PC-3 (cell line): ENCODE measurements around the gene UBE2R2. TPM values are rescaled to one million over a fixed set of nuclear protein-coding genes. Genes with fewer than 3 reads are reported as not detected.

Experiments
- ATAC-seq: fragments of 200-7000 bp; cut with Tn5 transposase; 2 replicates; pipeline ENCODE4 v1.9.1; 2020; ENCODE audit warnings: mild to moderate bottlenecking, moderate library complexity
- BruUV-seq: library from RNA; stranded (reverse); fragments of 400-500 nt; replicated peaks from 2 replicates; lab custom pipeline; 2021; lab: Mats Ljungman, UMichigan
- CTCF ChIA-PET: fragments of 300-600 bp; sonication (Branson Sonifier 250); formaldehyde crosslinking; loops from one replicate; lab custom pipeline; 2022; ENCODE audit warnings: antibody characterized with exemption; lab: Charles Lee
- POLR2A ChIA-PET: fragments of 300-600 bp; sonication (Branson Sonifier 250); formaldehyde crosslinking; loops from one replicate; lab custom pipeline; 2022; ENCODE audit warnings: antibody characterized with exemption; ENCODE audit not compliant: unreplicated experiment; lab: Charles Lee
- DNase-seq: peaks from one replicate; pipeline ENCODE4 v3.0.0-alpha.2; 2015
- H2AFZ ChIP-seq: fragments of 300-600 bp; sonication (generic); 2 replicates; pipeline ENCODE4 v1.6.0; 2016; ENCODE audit warnings: antibody characterized with exemption, low read length
- H3F3A ChIP-seq: fragments of 300-600 bp; sonication (generic); one replicate; pipeline ENCODE4 v1.6.0; 2017; ENCODE audit warnings: antibody characterized with exemption, low read length, control low read depth, mild to moderate bottlenecking; ENCODE audit not compliant: unreplicated experiment
- H3K27ac ChIP-seq: fragments of 300-600 bp; sonication (generic); 2 replicates; pipeline ENCODE4 v1.5.1; 2016; ENCODE audit warnings: mild to moderate bottlenecking, low read length
- H3K27me3 ChIP-seq: fragments of 300-600 bp; sonication (generic); 2 replicates; pipeline ENCODE4 v1.6.1; 2016; ENCODE audit warnings: low read length, mixed read lengths
- H3K36me3 ChIP-seq: fragments of 300-600 bp; sonication (generic); 2 replicates; pipeline ENCODE4 v1.6.1; 2016; ENCODE audit warnings: low read depth, mixed run types, low read length, mixed read lengths
- H3K4me1 ChIP-seq: fragments of 300-600 bp; sonication (generic); 2 replicates; pipeline ENCODE4 v1.5.1; 2016; ENCODE audit warnings: low read length; ENCODE audit not compliant: insufficient read depth
- H3K4me2 ChIP-seq: fragments of 300-600 bp; sonication (generic); 2 replicates; pipeline ENCODE4 v1.6.0; 2016; ENCODE audit warnings: low read length
- H3K4me3 ChIP-seq: fragments of 300-600 bp; sonication (generic); 2 replicates; pipeline ENCODE4 v1.5.1; 2016; ENCODE audit warnings: mild to moderate bottlenecking, low read length, mixed read lengths
- H3K79me2 ChIP-seq: fragments of 300-600 bp; sonication (generic); 2 replicates; pipeline ENCODE4 v1.6.1; 2017; ENCODE audit warnings: low read length, mixed read lengths
- H3K9ac ChIP-seq: fragments of 300-600 bp; sonication (generic); 2 replicates; pipeline ENCODE4 v1.6.0; 2016; ENCODE audit warnings: mild to moderate bottlenecking, low read length
- H3K9me2 ChIP-seq: fragments of 300-600 bp; sonication (generic); replicated peaks from 2 replicates; pipeline ENCODE4 v1.6.1; 2016; ENCODE audit warnings: mixed run types, low read length, mixed read lengths
- H3K9me3 ChIP-seq: fragments of 300-600 bp; sonication (generic); 2 replicates; pipeline ENCODE4 v1.6.1; 2016; ENCODE audit warnings: low read length, mixed read lengths
- H4K20me1 ChIP-seq: fragments of 300-600 bp; sonication (generic); 2 replicates; pipeline ENCODE4 v1.6.1; 2016; ENCODE audit warnings: low read length, mixed read lengths
- CTCF ChIP-seq: fragments of 300-600 bp; sonication (generic); conservative IDR thresholded peaks from 2 replicates; pipeline ENCODE4 v1.5.1; 2017; ENCODE audit warnings: antibody characterized with exemption, low read depth, mild to moderate bottlenecking, low read length
- EZH2 ChIP-seq: fragments of 300-600 bp; sonication (generic); IDR thresholded peaks from one replicate; pipeline ENCODE4 v1.6.1; 2017; ENCODE audit warnings: antibody characterized with exemption, mild to moderate bottlenecking, low read length; ENCODE audit not compliant: unreplicated experiment
- EZH2phosphoT487 ChIP-seq: fragments of 300-600 bp; sonication (generic); IDR thresholded peaks from 2 replicates; pipeline ENCODE4 v1.6.1; 2018; ENCODE audit warnings: mild to moderate bottlenecking, antibody characterized with exemption, low read length, borderline replicate concordance
- intact Hi-C: fragments of 100-400 bp; cut with micrococcal nuclease; formaldehyde crosslinking; loops from 2 replicates; pipeline ENCODE4 v1.9.0; 2023
- total RNA-seq: library from RNA; depleted of rRNA; stranded (reverse); fragments of >200 nt; gene quantifications from 2 replicates; pipeline ENCODE4 v1.2.3, GENCODE V29; 2014

Gene UBE2R2
- total RNA-seq, 1 experiment from 2014 or later: 18.4 TPM

GRCh38 chr9:33908749-33909148 is 91.8 kb downstream of the UBE2R2 start:
- TF ChIP-seq EZH2: no peak
- TF ChIP-seq EZH2phosphoT487: no peak
- no peak for TF ChIP-seq CTCF
- Histone ChIP-seq H3K4me2 (no peak overlapping the region), H3F3A (peaks cover 7% of the 10 kb centered on the region), H3K4me3 (no peak overlapping the region), H3K9me3 (no peaks in the 10 kb centered on the region), H3K27ac (no peak overlapping the region), H4K20me1 (peaks cover 16% of the 10 kb centered on the region; the same call in 1 of the 2 replicates), H3K36me3 (no peaks in the 10 kb centered on the region; the same call in 1 of the 2 replicates), H3K27me3 (no peaks in the 10 kb centered on the region), H3K9me2 (no peaks in the 10 kb centered on the region), H3K4me1 (no peaks in the 10 kb centered on the region), H2AFZ (no peak overlapping the region), H3K9ac (no peak overlapping the region), H3K79me2 (peaks cover 64% of the 10 kb centered on the region)
- POLR2A ChIA-PET: no interaction called here
- ATAC-seq: no peak
- CTCF ChIA-PET: no interaction called here
- BruUV-seq: no TSS peak
- intact Hi-C loops: no loop called here
- DNase-seq: no peak

- no peaks in the 10 kb centered on the region for H3K9me3 ChIP-seq
- peaks cover 7% of the 10 kb centered on the region for H3F3A ChIP-seq
- DNase-seq (no peak), ATAC-seq (no peak)
- intact Hi-C loops: no loop called here
- H3K9ac ChIP-seq: no peak overlapping the region
- no peak overlapping the region for H3K4me3 ChIP-seq
- ChIA-PET CTCF (interaction anchor here (0.6 kb wide), 2 partner anchors 17 to 106 kb away, joined by 4 to 7 read pairs; no protein-coding TSS in a partner anchor), POLR2A (no interaction called here)
- H3K27ac ChIP-seq: no peak overlapping the region
- H3K9me2 ChIP-seq: no peaks in the 10 kb centered on the region
- 0 out of 2 replicates have a peak, but pooled peaks cover 7% of the 10 kb centered on the region for H4K20me1 ChIP-seq
- H3K27me3 ChIP-seq: no peaks in the 10 kb centered on the region
- H3K4me1 ChIP-seq: no peaks in the 10 kb centered on the region
- no peak overlapping the region for H2AFZ ChIP-seq
- peaks cover 20% of the 10 kb centered on the region for H3K36me3 ChIP-seq
- H3K79me2 ChIP-seq: peaks cover 22% of the 10 kb centered on the region
- H3K4me2 ChIP-seq: no peak overlapping the region
- no peak for TF ChIP-seq EZH2phosphoT487
- no peak for TF ChIP-seq EZH2
- no peak for TF ChIP-seq CTCF
- BruUV-seq: no TSS peak
Measured at GRCh38 chr9:33913541-33913940, 96.6 kb downstream of the UBE2R2 start.

GRCh38 chr9:33914887-33915628 is 98.1 kb downstream of the UBE2R2 start:
- POLR2A ChIA-PET: no interaction called here
- H3K79me2 ChIP-seq: peaks cover 11% of the 10 kb centered on the region; the same call in 1 of the 2 replicates

More at GRCh38 chr9:33914887-33915628, 98.1 kb downstream of the UBE2R2 start:
- TF ChIP-seq EZH2: no peak
- DNase-seq (no peak), ATAC-seq (peak; percentile 35)
- no peak overlapping the region for H3K9ac ChIP-seq
- no peak overlapping the region for H3K27ac ChIP-seq
- no peak overlapping the region for H3K4me3 ChIP-seq
- H3K9me2 ChIP-seq: no peaks in the 10 kb centered on the region
- H2AFZ ChIP-seq: no peak overlapping the region
- H3K27me3 ChIP-seq: no peaks in the 10 kb centered on the region
- H3K36me3 ChIP-seq: peaks cover 32% of the 10 kb centered on the region
- H4K20me1 ChIP-seq: 0 out of 2 replicates have a peak, but pooled peaks cover 7% of the 10 kb centered on the region
- no peaks in the 10 kb centered on the region for H3K4me1 ChIP-seq
- BruUV-seq: no TSS peak
- no peak overlapping the region for H3K4me2 ChIP-seq
- no peaks in the 10 kb centered on the region for H3K9me3 ChIP-seq
- H3F3A ChIP-seq: peaks cover 7% of the 10 kb centered on the region
- CTCF ChIA-PET: no interaction called here
- intact Hi-C loops: no loop called here
